ENCODE data around the gene ZNF823. TPM values are rescaled to one million over a fixed set of nuclear protein-coding genes. Genes with fewer than 3 reads are reported as not detected.
A peak's percentile ranks its signal among the peaks of the same experiment; 100 is the strongest.

Gene ZNF823
- total RNA-seq, 4 donors from 2014 or later: 6.7 to 11.4 (median 8.7) TPM

DNA sequence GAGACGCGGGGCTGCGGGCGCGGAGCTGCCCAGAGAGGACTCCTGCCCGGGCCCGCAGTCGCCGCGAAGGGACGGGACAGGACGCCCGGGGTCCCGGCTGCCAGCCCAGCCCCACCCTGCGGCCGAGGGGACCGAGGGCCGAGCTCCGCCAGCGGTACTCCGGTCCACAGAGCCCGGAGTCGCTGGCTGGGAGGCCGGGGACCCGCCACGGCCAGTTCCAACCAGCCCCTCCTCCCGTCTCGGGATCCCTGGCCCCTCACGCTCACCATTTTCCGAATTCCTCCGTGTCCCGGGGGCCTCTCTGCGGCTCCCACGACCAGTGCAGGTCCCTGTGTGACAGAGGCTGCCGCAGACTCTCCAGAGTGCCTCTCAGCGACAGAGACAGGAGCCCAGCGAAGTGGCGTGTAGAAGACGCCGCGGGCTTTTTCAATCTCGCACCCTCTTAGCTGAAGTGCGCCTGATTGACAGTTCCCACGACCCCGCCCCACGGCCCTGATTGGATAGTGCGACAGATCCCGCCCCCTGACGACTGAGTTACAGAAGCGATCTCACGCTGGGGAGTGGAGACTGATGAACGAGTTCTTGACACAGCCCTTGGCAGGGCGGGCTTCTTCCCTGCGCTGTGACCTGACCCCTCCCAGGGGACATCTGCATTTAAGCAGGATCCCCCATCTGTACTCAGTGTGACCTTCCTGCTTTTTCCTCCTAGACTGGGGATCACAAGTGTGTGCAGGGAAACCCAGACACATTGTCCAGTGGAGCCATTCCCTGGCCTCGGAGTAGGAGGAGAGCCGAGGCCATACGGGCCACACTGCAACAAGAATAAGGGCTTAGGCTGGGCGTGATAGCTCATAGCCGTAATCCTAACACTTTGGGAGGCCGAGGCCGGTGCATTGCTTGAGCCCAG lies 44.0 kb downstream of the ZNF823 start:
- Histone ChIP-seq H3K4me1 (peaks cover 0 to 18% (median 0%) of the 10 kb centered on the region in 3 donors), H3K9me3 (no peaks in the 10 kb centered on the region), H3K36me3 (no peaks in the 10 kb centered on the region), H3K4me3 (peak overlapping the region; percentile 87 to 89), H3K27me3 (no peaks in the 10 kb centered on the region), H3K27ac (peak overlapping the region; percentile 21 to 85 (median 60))
- 3% methylated on average over 18 of the region's 61 CpGs; no CpG with 5 or more reads in 1 of the 2 donors for WGBS, 2 donors (ENCODE audit: low coverage in 1 of 2)
- peak; percentile 100 for ATAC-seq
- TF ChIP-seq POLR2AphosphoS5 (IDR thresholded peaks at IDR 0.05) (no peak), CTCF (IDR thresholded peaks at IDR 0.05) (no peak), EP300 (IDR thresholded peaks at IDR 0.05) (no peak), POLR2A (IDR thresholded peaks at IDR 0.05) (no peak)

DNA sequence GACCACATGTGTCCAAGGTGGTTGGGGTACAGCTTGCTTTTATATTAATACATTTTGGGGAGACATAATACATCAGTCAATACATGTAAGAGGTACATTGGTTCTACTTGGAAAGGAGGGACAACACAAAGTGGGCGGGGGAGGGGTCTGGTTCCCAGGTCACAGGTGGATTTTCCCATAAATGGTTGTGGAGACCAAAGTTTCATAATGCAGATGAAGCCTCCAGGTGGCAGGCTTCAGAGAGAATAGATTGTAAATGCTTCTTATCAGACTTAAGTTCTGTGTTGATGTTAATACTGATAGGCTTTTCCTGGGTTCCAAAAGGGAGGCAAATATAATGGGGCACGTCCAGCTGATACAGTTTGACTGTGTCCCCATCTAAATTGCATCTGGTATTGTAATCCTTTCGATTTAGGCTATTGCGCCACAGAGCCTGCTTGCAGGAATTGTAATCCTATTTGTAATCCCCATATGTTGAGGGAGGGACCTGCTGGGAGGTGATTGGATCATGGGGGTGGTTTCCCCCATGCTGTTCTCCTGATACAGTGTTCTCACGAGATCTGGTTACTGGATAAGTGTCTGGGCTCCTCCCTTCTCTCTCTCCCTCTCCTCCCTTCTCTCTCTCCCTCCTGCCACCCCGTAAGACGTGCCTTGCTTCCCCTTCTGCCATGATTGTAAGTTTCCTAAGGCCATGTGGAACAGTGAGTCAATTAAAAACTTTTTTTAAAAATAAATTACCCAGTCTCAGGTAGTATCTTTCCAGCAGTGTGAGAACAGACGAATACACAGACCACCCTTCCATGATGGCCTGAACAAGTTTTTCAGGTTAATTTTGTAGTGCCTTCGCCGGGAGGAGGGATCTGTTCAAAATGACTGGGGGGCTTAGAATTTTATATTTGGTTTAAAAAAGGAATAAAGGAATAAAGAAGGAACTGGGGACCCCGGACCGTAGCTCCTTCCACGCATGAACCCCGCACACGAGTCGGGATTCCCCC lies 44.9 kb downstream of the ZNF823 start:
- WGBS, 2 donors (ENCODE audit: low coverage in 1 of 2): 20 to 36% methylated on average over 9 to 16 of the region's 16 CpGs
- no peaks in the 10 kb centered on the region for H3K9me3 ChIP-seq
- H3K27me3 ChIP-seq: no peaks in the 10 kb centered on the region
- peak overlapping the region; percentile 87 to 89 for H3K4me3 ChIP-seq
- TF ChIP-seq CTCF (IDR thresholded peaks at IDR 0.05): no peak
- TF ChIP-seq POLR2A (IDR thresholded peaks at IDR 0.05): no peak
- no peak for TF ChIP-seq EP300 (IDR thresholded peaks at IDR 0.05)
- no peak for TF ChIP-seq POLR2AphosphoS5 (IDR thresholded peaks at IDR 0.05)
- no peaks in the 10 kb centered on the region for H3K36me3 ChIP-seq
- H3K27ac ChIP-seq: peak overlapping the region in 3 of 4 donors; percentile 46 to 85 (median 74)
- no peak for ATAC-seq
- peaks cover 0 to 18% (median 0%) of the 10 kb centered on the region in 3 donors for H3K4me1 ChIP-seq

GRCh38 chr19:11692127-11692790 lies 46.5 kb downstream of the ZNF823 start:
- Histone ChIP-seq H3K36me3 (no peaks in the 10 kb centered on the region), H3K27me3 (no peaks in the 10 kb centered on the region), H3K4me1 (peaks cover 0 to 18% (median 0%) of the 10 kb centered on the region in 3 donors), H3K9me3 (no peaks in the 10 kb centered on the region), H3K27ac (no peak overlapping the region), H3K4me3 (no peak overlapping the region)
- no peak for ATAC-seq
- TF ChIP-seq POLR2AphosphoS5 (IDR thresholded peaks at IDR 0.05): no peak
- no peak for TF ChIP-seq CTCF (IDR thresholded peaks at IDR 0.05)
- no peak for TF ChIP-seq EP300 (IDR thresholded peaks at IDR 0.05)
- 76 to 82% methylated on average over 3 to 10 of the region's 11 CpGs for WGBS, 2 donors (ENCODE audit: low coverage in 1 of 2)

DNA sequence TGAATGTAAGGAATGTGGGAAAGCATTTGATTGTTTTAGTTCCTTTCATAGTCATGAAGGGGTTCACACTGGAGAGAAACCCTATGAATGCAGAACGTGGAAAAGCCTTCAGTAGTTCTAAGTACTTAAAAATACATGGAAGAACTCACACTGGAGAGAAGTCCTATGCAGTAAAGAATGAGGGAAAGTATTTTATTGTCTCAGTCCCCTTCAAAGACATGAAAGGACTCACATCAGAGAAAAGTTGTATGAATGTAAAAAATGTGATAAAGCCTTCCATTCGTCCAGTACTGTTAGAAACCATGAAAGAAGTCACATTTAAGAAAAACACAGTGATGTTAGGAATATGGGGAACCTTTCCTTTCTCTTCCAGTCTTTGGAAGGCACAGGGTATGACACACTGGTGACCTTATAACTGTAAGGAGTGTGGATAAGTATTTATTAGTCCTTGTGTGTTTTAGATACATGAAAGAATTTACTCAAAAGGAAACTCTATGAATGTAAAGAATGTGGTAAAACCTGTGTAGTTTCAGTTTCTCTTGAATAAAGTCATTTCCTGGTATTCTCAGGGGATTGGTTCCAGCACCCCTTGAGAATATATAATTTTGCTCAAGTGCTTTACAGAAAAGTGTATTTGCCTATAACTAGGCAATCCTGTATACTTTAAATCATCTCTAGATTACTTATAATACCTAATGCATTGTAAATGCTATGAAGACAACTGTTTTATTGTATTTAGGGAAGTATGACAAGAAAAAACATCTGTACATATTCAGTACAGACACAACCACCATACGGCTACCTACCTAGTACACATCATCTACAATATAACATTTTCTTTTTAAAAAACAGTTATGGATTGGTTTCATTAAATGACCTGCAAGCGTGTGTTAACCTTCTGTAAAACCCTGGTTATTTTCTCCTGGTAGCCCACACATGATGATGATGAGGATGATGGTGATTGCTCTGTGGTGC lies 52.8 kb downstream of the ZNF823 start:
- H3K27me3 ChIP-seq: no peaks in the 10 kb centered on the region
- H3K27ac ChIP-seq: no peak overlapping the region
- TF ChIP-seq POLR2A (IDR thresholded peaks at IDR 0.05) (no peak), CTCF (IDR thresholded peaks at IDR 0.05) (no peak), POLR2AphosphoS5 (IDR thresholded peaks at IDR 0.05) (no peak), EP300 (IDR thresholded peaks at IDR 0.05) (no peak)
- no peaks in the 10 kb centered on the region for H3K4me1 ChIP-seq
- no peak overlapping the region for H3K4me3 ChIP-seq
- peaks cover 0 to 21% of the 10 kb centered on the region in 2 donors for H3K36me3 ChIP-seq
- ATAC-seq: no peak
- WGBS, 2 donors (ENCODE audit: low coverage in 1 of 2): 95 to 100% methylated on average over 3 to 4 of the region's 4 CpGs
- H3K9me3 ChIP-seq: peaks cover 0 to 31% (median 0%) of the 10 kb centered on the region in 3 donors

Measured in gastroesophageal sphincter (tissue), 4 donors.